HEK293T (cell line): ENCODE data around the gene MYCBP2.

ENCODE experiments used
- ARNT ChIP-seq: fragments of 450-650 bp; IDR thresholded peaks from 2 replicates; pipeline ENCODE4 v1.6.1; 2017; ENCODE audit warnings: mild to moderate bottlenecking
- BHLHE40 ChIP-seq: fragments of 450-650 bp; IDR thresholded peaks from 2 replicates; pipeline ENCODE4 v1.6.1; 2016; ENCODE audit warnings: mild to moderate bottlenecking, moderate library complexity, borderline replicate concordance
- FOXA1 ChIP-seq: fragments of 450-650 bp; IDR thresholded peaks from 2 replicates; pipeline ENCODE4 v1.6.1; 2016; ENCODE audit warnings: mild to moderate bottlenecking
- FOXM1 ChIP-seq: fragments of 450-650 bp; IDR thresholded peaks from 2 replicates; pipeline ENCODE4 v1.6.1; 2017; ENCODE audit warnings: mild to moderate bottlenecking, borderline replicate concordance
- L3MBTL2 ChIP-seq: fragments of 450-650 bp; conservative IDR thresholded peaks from 2 replicates; pipeline ENCODE4 v1.6.1; 2016; ENCODE audit warnings: mild to moderate bottlenecking
- SUZ12 ChIP-seq: fragments of 450-650 bp; IDR thresholded peaks from 2 replicates; pipeline ENCODE4 v1.6.1; 2016; ENCODE audit warnings: mild to moderate bottlenecking
- TARDBP ChIP-seq: fragments of 450-650 bp; IDR thresholded peaks from 2 replicates; pipeline ENCODE4 v1.6.1; 2016

DNA sequence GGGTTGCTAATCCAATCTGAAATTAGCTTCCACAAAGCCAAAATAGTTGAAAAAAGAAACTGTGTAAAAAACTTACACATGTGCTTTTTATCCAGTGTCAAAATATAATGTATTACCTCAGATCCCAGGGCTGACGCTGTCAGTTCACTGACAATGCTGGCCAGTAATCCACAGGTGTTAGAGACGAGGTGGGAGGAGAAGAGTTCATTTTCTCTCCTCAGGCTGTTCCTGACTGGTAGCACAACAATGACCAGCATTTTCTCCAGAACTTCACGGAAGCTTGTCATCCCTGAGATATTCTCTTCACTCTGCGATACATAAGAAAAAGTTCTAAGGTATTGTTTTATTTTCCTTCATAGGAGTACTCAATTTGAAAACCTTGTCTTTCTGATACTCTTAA is 146.9 kb downstream of the MYCBP2 start:
- TF ChIP-seq SUZ12 (no peak), BHLHE40 (no peak), L3MBTL2 (no peak), FOXM1 (no peak), TARDBP (no peak), ARNT (no peak), FOXA1 (no peak)
